Non-pigmented ciliary epithelial cell (primary cell): Measurements from ENCODE around the gene PTGDR.

ENCODE experiments used
- DNase-seq: peaks from one replicate; pipeline ENCODE4 v3.0.0-alpha.2; 2010; ENCODE audit warnings: low read depth

The PTGDR gene

GRCh38 chr14:52312931-52313355, 45.4 kb downstream of the PTGDR start:
- DNase-seq, result no peak

GRCh38 chr14:52313462-52313861, 46.0 kb downstream of the PTGDR start:
- no peak for DNase-seq

- DNase-seq, result peak; percentile 76
Observed at GRCh38 chr14:52313903-52314594, 46.6 kb downstream of the PTGDR start, which contains the start of gene PTGER2. TSS of gene PTGER2 (plus strand) at chr14:52314312. CDS start at chr14:52314549, 237 bp downstream.

- DNase-seq, result no peak
Observed at GRCh38 chr14:52314595-52315354, 47.3 kb downstream of the PTGDR start.

GRCh38 chr14:52315355-52315718, 47.8 kb downstream of the PTGDR start:
- no peak for DNase-seq

- DNase-seq, result no peak
Observed at GRCh38 chr14:52318062-52318461, 50.6 kb downstream of the PTGDR start.

- DNase-seq, result no peak
Observed at GRCh38 chr14:52318826-52319645, 51.5 kb downstream of the PTGDR start.

- no peak for DNase-seq
Observed at GRCh38 chr14:52319919-52320318, 52.4 kb downstream of the PTGDR start.

- DNase-seq, result no peak
Observed at GRCh38 chr14:52325126-52325525, 57.6 kb downstream of the PTGDR start.

GRCh38 chr14:52325630-52326029, 58.1 kb downstream of the PTGDR start:
- no peak for DNase-seq
